Tibial artery (tissue), 4 donors: ENCODE measurements around the gene INPP4B.

Experiments used
- DNase-seq, 2 donors: peaks; one replicate each; pipeline ENCODE4 v3.0.0-alpha.2; 2019
- H3K27ac ChIP-seq, 2 donors: fragments of 200-600 bp; sonication (generic) in 1 of 2; 1 replicate in 1 of 2; 2 replicates in 1 of 2; pipeline ENCODE4 v1.5.1; 2018 to 2019; ENCODE audit warnings: mild to moderate bottlenecking in 1 of 2
- H3K27me3 ChIP-seq, 2 donors: fragments of 200-600 bp; sonication (generic) in 1 of 2; one replicate each; pipeline versions ENCODE4 v1.5.1 to v1.6.0; 2016 to 2019
- H3K36me3 ChIP-seq, 3 donors: fragments of 200-600 bp; sonication (generic) in 2 of 3; one replicate each; pipeline ENCODE4 v1.5.1; 2016 to 2019; ENCODE audit warnings: mild to moderate bottlenecking in 2 of 3
- H3K4me1 ChIP-seq, 4 donors: fragments of 200-600 bp; sonication (generic) in 2 of 4; 1 replicate in 3 of 4; 2 replicates in 1 of 4; pipeline ENCODE4 v1.5.1; 2016 to 2019
- H3K4me3 ChIP-seq, 2 donors: fragments of 200-600 bp; sonication (generic) in 1 of 2; 1 replicate in 1 of 2; 2 replicates in 1 of 2; pipeline ENCODE4 v1.5.1; 2018 to 2019; ENCODE audit warnings: mild to moderate bottlenecking in 2 of 2
- H3K9me3 ChIP-seq, 3 donors: fragments of 200-600 bp; sonication (generic) in 1 of 3; one replicate each; pipeline ENCODE4 v1.5.1; 2016 to 2019
- intact Hi-C: fragments of 100-400 bp; cut with DNase I; formaldehyde crosslinking; loops from one replicate; pipeline ENCODE4 v1.15.0; 2023; ENCODE audit warnings: low total_unique reads
- TF ChIP-seq, protein P1 (sequence below), 2 experiments: fragments of 200-600 bp in 1 of 2; fragments of 450-650 bp in 1 of 2; IDR thresholded peaks; one replicate each; pipeline ENCODE4 v1.5.1; 2017 to 2019; ENCODE audit warnings: antibody characterized with exemption in 2 of 2, mild to moderate bottlenecking in 1 of 2, moderate library complexity in 1 of 2

INPP4B gene

DNA sequence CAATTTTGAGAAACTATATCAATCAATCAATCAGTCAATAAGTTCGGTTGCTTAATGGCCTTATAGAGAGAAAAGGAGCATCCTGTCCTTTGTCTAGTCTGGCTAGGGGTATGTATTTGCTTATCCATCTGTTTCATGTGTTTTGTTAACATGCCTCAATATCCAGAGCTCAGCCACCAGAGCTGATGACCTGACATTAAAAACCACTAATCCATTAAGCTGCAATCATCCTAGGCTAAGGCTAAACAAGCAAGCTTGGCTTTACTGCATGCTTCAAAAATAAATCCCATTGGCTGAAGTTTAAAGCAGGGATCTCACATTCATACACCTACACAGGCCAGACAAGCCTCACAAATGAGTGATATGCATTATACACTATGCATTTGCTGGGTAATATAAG lies 139.7 kb downstream of the INPP4B start:
- Histone ChIP-seq H3K36me3 (no peaks in the 10 kb centered on the region), H3K27ac (no peak overlapping the region), H3K9me3 (peaks cover 0 to 3% (median 0%) of the 10 kb centered on the region in 3 donors), H3K27me3 (no peaks in the 10 kb centered on the region), H3K4me3 (no peak overlapping the region), H3K4me1 (no peaks in the 10 kb centered on the region)
- no peak for DNase-seq
- TF ChIP-seq, protein P1, sequence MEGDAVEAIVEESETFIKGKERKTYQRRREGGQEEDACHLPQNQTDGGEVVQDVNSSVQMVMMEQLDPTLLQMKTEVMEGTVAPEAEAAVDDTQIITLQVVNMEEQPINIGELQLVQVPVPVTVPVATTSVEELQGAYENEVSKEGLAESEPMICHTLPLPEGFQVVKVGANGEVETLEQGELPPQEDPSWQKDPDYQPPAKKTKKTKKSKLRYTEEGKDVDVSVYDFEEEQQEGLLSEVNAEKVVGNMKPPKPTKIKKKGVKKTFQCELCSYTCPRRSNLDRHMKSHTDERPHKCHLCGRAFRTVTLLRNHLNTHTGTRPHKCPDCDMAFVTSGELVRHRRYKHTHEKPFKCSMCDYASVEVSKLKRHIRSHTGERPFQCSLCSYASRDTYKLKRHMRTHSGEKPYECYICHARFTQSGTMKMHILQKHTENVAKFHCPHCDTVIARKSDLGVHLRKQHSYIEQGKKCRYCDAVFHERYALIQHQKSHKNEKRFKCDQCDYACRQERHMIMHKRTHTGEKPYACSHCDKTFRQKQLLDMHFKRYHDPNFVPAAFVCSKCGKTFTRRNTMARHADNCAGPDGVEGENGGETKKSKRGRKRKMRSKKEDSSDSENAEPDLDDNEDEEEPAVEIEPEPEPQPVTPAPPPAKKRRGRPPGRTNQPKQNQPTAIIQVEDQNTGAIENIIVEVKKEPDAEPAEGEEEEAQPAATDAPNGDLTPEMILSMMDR (IDR thresholded peaks at IDR 0.05): no peak
- intact Hi-C loops: no loop called here

DNA sequence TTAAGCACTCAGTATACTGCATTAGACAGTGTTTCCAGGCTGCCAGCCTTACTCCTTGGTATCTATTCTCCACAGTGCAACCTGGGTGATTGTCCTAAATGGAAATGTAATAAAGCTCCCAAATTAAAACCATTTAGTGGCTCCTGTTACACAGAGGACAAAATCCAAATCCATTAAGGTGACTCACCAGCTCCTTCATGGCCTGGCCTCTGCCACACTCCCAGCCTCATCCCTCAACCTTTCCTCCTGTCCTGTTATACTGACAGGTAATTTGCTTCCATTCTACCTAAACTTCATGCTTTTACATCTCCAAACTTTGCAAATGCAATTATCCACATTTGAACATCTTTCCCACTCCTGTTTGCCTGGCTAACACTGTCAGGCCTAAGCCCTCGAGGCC lies 140.3 kb downstream of the INPP4B start:
- Histone ChIP-seq H3K27ac (no peak overlapping the region), H3K4me1 (no peaks in the 10 kb centered on the region), H3K27me3 (no peaks in the 10 kb centered on the region), H3K9me3 (peaks cover 0 to 3% (median 0%) of the 10 kb centered on the region in 3 donors), H3K4me3 (no peak overlapping the region), H3K36me3 (no peaks in the 10 kb centered on the region)
- intact Hi-C loops: no loop called here
- TF ChIP-seq, protein P1 (IDR thresholded peaks at IDR 0.05): no peak
- no peak for DNase-seq

DNA sequence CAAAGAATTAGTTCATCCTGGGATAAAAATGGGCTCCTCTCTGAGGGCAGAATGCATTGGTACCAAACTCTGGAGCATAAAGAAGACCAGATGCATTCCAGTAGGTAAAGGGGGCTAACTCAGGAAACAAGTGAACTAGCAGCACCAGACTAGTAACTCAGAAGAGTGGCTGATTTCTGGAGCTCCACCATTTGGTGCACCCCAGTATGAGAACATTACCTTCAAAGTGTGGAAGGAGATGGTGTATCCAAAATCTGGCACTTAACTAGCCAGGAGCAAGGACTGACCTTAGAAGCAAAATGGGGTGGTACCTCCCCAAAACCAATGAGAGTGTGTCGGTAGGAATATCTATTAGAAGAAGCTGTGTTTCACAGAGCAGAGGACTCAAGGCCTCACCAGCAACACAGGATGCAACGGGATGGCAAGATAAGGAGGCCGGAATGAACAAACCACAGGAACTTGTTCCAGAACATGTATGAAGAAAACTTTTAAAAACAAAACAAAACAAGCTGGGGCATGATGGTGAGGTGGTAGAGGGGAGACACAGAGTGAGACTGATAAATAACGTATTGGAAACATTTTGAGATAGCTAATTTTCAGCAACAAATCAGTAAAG lies 142.3 kb downstream of the INPP4B start:
- Histone ChIP-seq H3K4me3 (no peak overlapping the region), H3K9me3 (peaks cover 0 to 3% (median 0%) of the 10 kb centered on the region in 3 donors), H3K36me3 (no peaks in the 10 kb centered on the region), H3K27ac (no peak overlapping the region), H3K27me3 (no peaks in the 10 kb centered on the region), H3K4me1 (no peaks in the 10 kb centered on the region)
- intact Hi-C loops: no loop called here
- TF ChIP-seq, protein P1 (IDR thresholded peaks at IDR 0.05): no peak
- no peak for DNase-seq

DNA sequence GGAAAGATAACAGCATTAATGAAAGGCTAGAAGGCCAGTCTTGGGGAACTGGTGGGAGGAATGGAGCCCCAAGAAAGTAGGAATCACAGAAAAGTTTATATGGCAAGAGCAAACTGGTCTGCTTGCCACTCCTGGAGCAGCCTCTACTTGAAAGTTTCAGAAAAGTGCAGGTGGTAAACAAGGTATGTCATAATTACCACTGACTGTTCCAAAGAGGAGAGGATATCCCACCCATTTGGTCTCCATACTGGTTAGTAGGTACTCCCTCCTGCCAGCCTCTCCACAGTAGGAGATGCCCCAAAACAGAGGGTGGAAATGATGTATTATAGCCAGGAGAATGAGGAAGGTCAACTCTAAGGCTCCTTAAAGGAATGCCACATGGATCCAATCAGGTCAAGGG lies 145.1 kb downstream of the INPP4B start:
- intact Hi-C loops: no loop called here
- Histone ChIP-seq H3K4me1 (peaks cover 0 to 10% (median 0%) of the 10 kb centered on the region in 4 donors), H3K36me3 (no peaks in the 10 kb centered on the region), H3K27ac (no peak overlapping the region), H3K9me3 (no peaks in the 10 kb centered on the region), H3K4me3 (no peak overlapping the region), H3K27me3 (no peaks in the 10 kb centered on the region)
- DNase-seq: no peak
- TF ChIP-seq, protein P1 (IDR thresholded peaks at IDR 0.05): no peak

DNA sequence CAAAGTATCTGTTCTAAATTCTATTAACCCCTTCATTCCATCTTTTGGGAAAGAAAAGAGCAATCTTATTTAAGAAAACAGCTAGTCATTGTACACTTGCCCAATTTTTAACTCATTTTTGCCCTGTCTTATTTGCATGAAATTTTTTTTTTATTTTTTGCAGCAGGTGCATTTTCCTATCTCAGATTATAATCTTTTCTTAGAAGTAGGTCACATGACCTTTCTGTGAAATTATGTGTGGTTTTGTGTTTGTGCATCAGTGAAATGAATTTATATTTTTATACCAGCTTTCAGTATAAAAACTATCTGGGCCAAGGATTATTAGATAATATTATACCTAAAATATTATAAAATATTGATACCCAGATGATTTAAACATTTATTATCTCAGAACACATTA lies 145.6 kb downstream of the INPP4B start:
- Histone ChIP-seq H3K4me3 (no peak overlapping the region), H3K27ac (no peak overlapping the region), H3K36me3 (no peaks in the 10 kb centered on the region), H3K4me1 (peaks cover 0 to 10% (median 0%) of the 10 kb centered on the region in 4 donors), H3K27me3 (no peaks in the 10 kb centered on the region), H3K9me3 (no peaks in the 10 kb centered on the region)
- intact Hi-C loops: no loop called here
- TF ChIP-seq, protein P1 (IDR thresholded peaks at IDR 0.05): no peak
- no peak for DNase-seq

DNA sequence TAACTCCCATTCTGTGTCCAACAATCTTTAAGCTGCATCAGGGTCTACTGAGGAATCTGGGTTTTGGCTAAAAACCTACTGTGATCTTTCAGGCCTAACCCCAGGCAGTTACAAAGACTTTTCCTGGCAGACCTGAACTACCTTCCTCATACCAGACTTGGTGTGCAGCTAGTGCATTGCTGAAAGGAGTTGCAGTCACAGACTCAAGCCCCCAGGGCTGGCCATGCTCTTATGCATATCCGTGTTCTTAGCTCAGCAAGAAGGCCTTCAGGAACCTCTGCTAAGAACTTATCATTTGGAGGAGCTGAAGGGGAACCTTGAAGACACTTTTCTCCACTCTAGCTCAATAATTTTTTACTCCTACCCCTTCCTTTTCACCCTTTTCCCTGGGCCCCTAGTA lies 147.5 kb downstream of the INPP4B start:
- intact Hi-C loops: no loop called here
- DNase-seq: no peak
- no peaks in the 10 kb centered on the region for H3K36me3 ChIP-seq
- H3K27ac ChIP-seq: no peak overlapping the region
- H3K9me3 ChIP-seq: no peaks in the 10 kb centered on the region
- no peaks in the 10 kb centered on the region for H3K27me3 ChIP-seq
- no peak overlapping the region for H3K4me3 ChIP-seq
- TF ChIP-seq, protein P1 (IDR thresholded peaks at IDR 0.05): no peak
- peaks cover 0 to 10% (median 0%) of the 10 kb centered on the region in 4 donors for H3K4me1 ChIP-seq
